Upper lobe of left lung (tissue), 6 donors: ENCODE data around the gene GRB10. TPM values are rescaled to one million over a fixed set of nuclear protein-coding genes. Genes with fewer than 3 reads are reported as not detected.
A peak's percentile ranks its signal among the peaks of the same experiment; 100 is the strongest.

Experiments
- ATAC-seq, 2 donors: fragments of 200-7000 bp; cut with Tn5 transposase; one replicate each; pipeline ENCODE4 v1.9.1; 2022; ENCODE audit warnings: mild to moderate bottlenecking in 2 of 2, moderate library complexity in 2 of 2; ENCODE audit not compliant: low FRiP score in 2 of 2
- DNase-seq, 2 donors: peaks; one replicate each; pipeline ENCODE4 v3.0.0-alpha.2; 2019 to 2020
- H3K27ac ChIP-seq, 4 donors: fragments of 200-600 bp; sonication (generic); one replicate each; pipeline ENCODE4 v1.5.1; 2016 to 2019
- H3K27me3 ChIP-seq, 4 donors: fragments of 200-600 bp; sonication (generic); one replicate each; pipeline ENCODE4 v1.5.1; 2017 to 2019
- H3K36me3 ChIP-seq, 4 donors: fragments of 200-600 bp; sonication (generic); one replicate each; pipeline ENCODE4 v1.5.1; 2016 to 2019
- H3K4me1 ChIP-seq, 4 donors: fragments of 200-600 bp; sonication (generic); one replicate each; pipeline ENCODE4 v1.5.1; 2018 to 2019
- H3K4me3 ChIP-seq, 4 donors: fragments of 200-600 bp; sonication (generic); one replicate each; pipeline ENCODE4 v1.5.1; 2017 to 2019; ENCODE audit warnings: mild to moderate bottlenecking in 2 of 4, moderate library complexity in 1 of 4
- H3K9me3 ChIP-seq, 4 donors: fragments of 200-600 bp; sonication (generic); one replicate each; pipeline ENCODE4 v1.5.1; 2018 to 2019
- CTCF ChIP-seq, 6 experiments: fragments of 450-650 bp in 4 of 6; fragments of 200-600 bp in 2 of 6; sonication (generic) in 2 of 6; IDR thresholded peaks; one replicate each; pipeline ENCODE4 v1.5.1; 2016 to 2019; ENCODE audit warnings: antibody characterized with exemption in 6 of 6
- EP300 ChIP-seq, 4 donors: sonication (generic); formaldehyde crosslinking; IDR thresholded peaks; one replicate each; pipeline ENCODE4 v1.5.1; 2017; ENCODE audit warnings: antibody characterized with exemption in 4 of 4, control low read depth in 2 of 4
- POLR2A ChIP-seq, 4 donors: fragments of 450-650 bp; IDR thresholded peaks; one replicate each; pipeline ENCODE4 v1.5.1; 2016 to 2017; ENCODE audit warnings: antibody characterized with exemption in 4 of 4, mild to moderate bottlenecking in 2 of 4
- POLR2AphosphoS5 ChIP-seq, 2 donors: sonication (generic); formaldehyde crosslinking; IDR thresholded peaks; one replicate each; pipeline ENCODE4 v1.5.1; 2017; ENCODE audit warnings: antibody characterized with exemption in 2 of 2
- WGBS, 2 donors: methylation state at CpG; one replicate each; pipeline ENCODE4 v1.1.5; 2017 to 2018; 5-methylcytosine and 5-hydroxymethylcytosine counted together
- total RNA-seq, 6 donors: library from RNA; depleted of rRNA in 4 of 6; stranded (reverse); fragments of >200 nt in 4 of 6; gene quantifications; one replicate each; pipeline versions ENCODE4 v1.1.0 to v1.2.1, GENCODE V29; 2016 to 2021
- donor health status: DM: no; HTN: no; CAD: no; lungs with moderate emphysema.
- donor health status: DM: no; HTN: yes; CAD: no; lungs with severe emphysema.

GRB10 gene
- total RNA-seq, 6 donors from 2014 or later: 32.8 to 92.2 (median 46.5) TPM

- TF ChIP-seq POLR2A (IDR thresholded peaks at IDR 0.05) (no peak), POLR2AphosphoS5 (IDR thresholded peaks at IDR 0.05) (no peak), EP300 (IDR thresholded peaks at IDR 0.05) (no peak), CTCF (IDR thresholded peaks at IDR 0.05) (no peak)
- no peak for DNase-seq
Measured at GRCh38 chr7:50712252-50713122, 70.2 kb downstream of the GRB10 start.

GRCh38 chr7:50711271-50712175 lies 71.2 kb downstream of the GRB10 start:
- no peak overlapping the region for H3K27ac ChIP-seq
- peak in 1 of 2 donors; percentile 53 for ATAC-seq
- H3K9me3 ChIP-seq: no peaks in the 10 kb centered on the region
- no peak for TF ChIP-seq POLR2AphosphoS5 (IDR thresholded peaks at IDR 0.05)
- no peak for TF ChIP-seq EP300 (IDR thresholded peaks at IDR 0.05)
- peaks cover 18 to 47% (median 22%) of the 10 kb centered on the region in 4 donors for H3K4me1 ChIP-seq
- H3K36me3 ChIP-seq: no peaks in the 10 kb centered on the region
- DNase-seq: no peak
- no peaks in the 10 kb centered on the region for H3K27me3 ChIP-seq
- 74 to 79% methylated on average over 13 to 14 of the region's 14 CpGs for WGBS, 2 donors
- no peak overlapping the region for H3K4me3 ChIP-seq

More at GRCh38 chr7:50712252-50713122, 70.2 kb downstream of the GRB10 start:
- Histone ChIP-seq H3K27ac (no peak overlapping the region), H3K36me3 (no peaks in the 10 kb centered on the region), H3K9me3 (no peaks in the 10 kb centered on the region), H3K4me3 (no peak overlapping the region), H3K4me1 (peaks cover 11 to 42% (median 20%) of the 10 kb centered on the region in 4 donors), H3K27me3 (no peaks in the 10 kb centered on the region)
- WGBS, 2 donors: 54 to 64% methylated on average over 3 of the region's 3 CpGs
- no peak for ATAC-seq

DNA sequence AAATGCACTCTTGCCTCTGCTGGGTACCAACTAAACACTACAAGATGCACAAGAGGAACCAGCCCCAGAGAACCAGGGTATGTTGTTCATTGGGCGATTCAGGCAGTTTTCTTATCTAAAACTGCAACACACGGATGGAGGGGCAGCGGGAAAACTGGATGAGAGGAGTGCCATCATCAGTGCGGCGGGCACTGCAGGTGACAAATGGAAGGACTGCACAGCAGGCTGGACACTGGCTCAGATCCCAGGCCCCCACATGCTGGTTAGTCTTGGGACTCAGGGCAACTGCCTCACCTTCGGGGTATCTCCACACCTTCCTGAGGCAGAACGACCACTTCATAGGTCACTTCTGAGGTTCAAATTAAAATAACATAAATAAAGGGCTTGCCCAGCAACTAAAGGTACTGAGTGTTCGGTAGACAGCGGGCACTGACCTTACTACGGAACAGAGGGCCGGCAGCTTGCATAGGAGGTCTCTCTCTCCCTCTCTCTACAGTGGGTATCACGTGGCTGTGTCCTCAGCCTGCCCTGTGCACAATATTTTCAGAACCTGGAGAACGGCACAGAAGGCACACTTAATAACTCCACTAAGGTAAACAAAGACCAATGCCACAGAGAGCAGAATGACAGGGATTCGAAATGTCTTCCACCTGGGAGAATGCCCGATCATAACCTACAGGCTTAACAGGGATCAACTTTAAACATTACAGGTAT lies 72.1 kb downstream of the GRB10 start:
- TF ChIP-seq CTCF (IDR thresholded peaks at IDR 0.05) (no peak), EP300 (IDR thresholded peaks at IDR 0.05) (no peak)
- no peak overlapping the region for H3K4me3 ChIP-seq
- no peak for DNase-seq
- no peak overlapping the region for H3K27ac ChIP-seq
- no peaks in the 10 kb centered on the region for H3K36me3 ChIP-seq
- H3K4me1 ChIP-seq: peaks cover 18 to 52% (median 22%) of the 10 kb centered on the region in 4 donors
- no peaks in the 10 kb centered on the region for H3K9me3 ChIP-seq
- H3K27me3 ChIP-seq: no peaks in the 10 kb centered on the region
- 81 to 82% methylated on average over 13 to 15 of the region's 15 CpGs for WGBS, 2 donors
- ATAC-seq: no peak

DNA sequence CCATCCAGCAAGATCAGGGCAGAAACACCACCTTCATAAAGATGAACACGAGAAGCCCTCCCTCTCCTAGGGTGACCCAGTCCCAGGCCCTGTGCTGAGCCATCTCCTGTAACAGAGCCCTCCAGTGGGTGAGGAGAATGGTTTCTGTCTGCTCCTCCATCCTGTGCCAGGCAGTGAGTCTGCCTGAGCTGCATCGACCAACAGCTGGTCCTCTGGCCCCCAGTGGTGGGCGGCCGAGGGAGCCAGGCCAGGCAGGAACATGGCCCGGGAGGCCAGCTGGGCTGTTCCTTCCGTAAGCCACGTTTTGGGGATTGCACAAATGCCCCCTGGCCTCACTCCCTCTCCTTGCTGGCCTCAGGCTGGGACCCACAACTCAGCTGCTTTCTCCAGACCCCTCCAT lies 73.5 kb downstream of the GRB10 start:
- no peaks in the 10 kb centered on the region for H3K36me3 ChIP-seq
- DNase-seq (peak in 1 of 2 donors; percentile 56), ATAC-seq (no peak)
- no peak for TF ChIP-seq POLR2A (IDR thresholded peaks at IDR 0.05)
- TF ChIP-seq POLR2AphosphoS5 (IDR thresholded peaks at IDR 0.05): no peak
- TF ChIP-seq EP300 (IDR thresholded peaks at IDR 0.05): no peak
- no peak for TF ChIP-seq CTCF (IDR thresholded peaks at IDR 0.05)
- peaks cover 18 to 43% (median 22%) of the 10 kb centered on the region in 4 donors for H3K4me1 ChIP-seq
- no peaks in the 10 kb centered on the region for H3K9me3 ChIP-seq
- H3K27ac ChIP-seq: peak overlapping the region; percentile 1 to 68 (median 54)
- no peaks in the 10 kb centered on the region for H3K27me3 ChIP-seq
- H3K4me3 ChIP-seq: no peak overlapping the region
- 54 to 85% methylated on average over 7 of the region's 7 CpGs for WGBS, 2 donors
